Mesodermal cell (in vitro differentiated cells): ENCODE data around the gene AUTS2.

Experiments used
- H3K27ac ChIP-seq: 2 replicates; pipeline ENCODE4 v1.7.0; 2013; ENCODE audit warnings: mild to moderate bottlenecking, low read depth, low read length, moderate library complexity; ENCODE audit not compliant: severe bottlenecking
- H3K36me3 ChIP-seq: 2 replicates; pipeline ENCODE4 v1.7.1; 2013; ENCODE audit warnings: mild to moderate bottlenecking, low read length, moderate library complexity; ENCODE audit not compliant: control insufficient read depth, insufficient read depth
- H3K4me1 ChIP-seq: one replicate; pipeline ENCODE4 v1.7.1; 2013; ENCODE audit warnings: mild to moderate bottlenecking, low read length; ENCODE audit not compliant: insufficient read depth, control insufficient read depth, poor library complexity, severe bottlenecking
- H3K4me3 ChIP-seq: 2 replicates; pipeline ENCODE4 v1.7.0; 2013; ENCODE audit warnings: low read length, control low read depth, mild to moderate bottlenecking; ENCODE audit not compliant: insufficient read depth, poor library complexity, severe bottlenecking; ENCODE audit errors: extremely low read depth
- H3K9me3 ChIP-seq: 2 replicates; pipeline ENCODE4 v1.7.1; 2013; ENCODE audit warnings: mild to moderate bottlenecking, low read length, moderate library complexity; ENCODE audit not compliant: control insufficient read depth
- WGBS, 2 experiments: methylation state at CpG; one replicate each; pipeline ENCODE4 v1.1.5; 2013; ENCODE audit warnings: missing lambda C conversion rate in 2 of 2; ENCODE audit not compliant: insufficient coverage in 2 of 2; 5-methylcytosine and 5-hydroxymethylcytosine counted together

The AUTS2 gene

GRCh38 chr7:70214071-70214470 lies 615.8 kb downstream of the AUTS2 start:
- Histone ChIP-seq H3K27ac (no peak overlapping the region), H3K36me3 (no peaks in the 10 kb centered on the region), H3K4me1 (peaks cover 5% of the 10 kb centered on the region), H3K4me3 (no peak overlapping the region), H3K9me3 (no peaks in the 10 kb centered on the region)

GRCh38 chr7:70215491-70215890 lies 617.2 kb downstream of the AUTS2 start:
- Histone ChIP-seq H3K4me3 (no peak overlapping the region), H3K9me3 (no peaks in the 10 kb centered on the region), H3K27ac (no peak overlapping the region), H3K4me1 (no peaks in the 10 kb centered on the region), H3K36me3 (no peaks in the 10 kb centered on the region)
- 100% methylated on average over 1 of the region's 1 CpG for WGBS, 2 experiments

DNA sequence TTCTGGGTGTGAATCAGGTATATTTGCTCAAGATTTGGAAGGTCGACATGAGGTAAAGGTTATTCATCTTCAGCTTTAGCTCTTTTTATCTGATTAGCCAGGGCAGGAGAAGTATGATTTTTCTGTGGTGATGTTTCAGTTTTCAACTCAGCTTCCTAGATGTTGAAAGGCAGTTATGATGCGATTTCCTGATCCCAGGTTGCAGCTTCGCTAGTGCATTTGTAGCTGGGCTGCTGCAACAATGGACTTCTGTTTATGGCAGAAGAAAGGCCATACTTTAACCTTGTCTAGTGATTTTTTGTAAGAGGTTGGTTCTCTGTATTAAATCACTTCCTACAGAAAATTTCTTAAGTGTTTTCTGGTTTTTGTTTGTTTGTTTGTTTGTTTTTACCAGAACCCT lies 619.3 kb downstream of the AUTS2 start:
- Histone ChIP-seq H3K9me3 (no peaks in the 10 kb centered on the region), H3K36me3 (no peaks in the 10 kb centered on the region), H3K4me1 (no peaks in the 10 kb centered on the region), H3K4me3 (no peak overlapping the region), H3K27ac (peak overlapping the region; percentile 37)
- 86 to 93% methylated on average over 1 to 2 of the region's 3 CpGs for WGBS, 2 experiments

- Histone ChIP-seq H3K9me3 (no peaks in the 10 kb centered on the region), H3K27ac (no peak overlapping the region), H3K4me1 (no peaks in the 10 kb centered on the region), H3K4me3 (no peak overlapping the region), H3K36me3 (no peaks in the 10 kb centered on the region)
- WGBS, 2 experiments = 81 to 94% methylated on average over 2 of the region's 3 CpGs
Observed at GRCh38 chr7:70218006-70218405, 619.7 kb downstream of the AUTS2 start.

GRCh38 chr7:70219061-70219460 lies 620.8 kb downstream of the AUTS2 start:
- WGBS, 2 experiments = no CpG with 5 or more reads among the region's 4 CpGs
- no peaks in the 10 kb centered on the region for H3K9me3 ChIP-seq

DNA sequence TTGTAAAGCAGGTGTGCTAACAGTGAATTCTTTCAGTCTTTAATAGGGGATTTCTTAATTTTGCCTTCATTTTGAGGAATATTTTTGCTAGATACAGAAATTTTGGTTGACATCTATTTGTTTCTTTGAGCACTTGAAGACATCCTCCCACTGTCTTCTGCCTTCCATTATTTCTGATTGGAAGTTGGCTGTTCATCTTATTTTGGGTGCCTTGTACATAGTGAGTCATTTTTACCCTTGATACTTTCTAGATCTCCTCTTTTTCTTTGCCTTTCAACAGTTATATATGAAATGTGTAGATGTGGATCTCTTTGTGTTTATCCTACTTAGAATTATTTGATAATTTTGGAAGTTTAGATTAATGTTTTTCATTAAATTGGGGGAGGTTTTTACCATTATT lies 631.0 kb downstream of the AUTS2 start:
- no peak overlapping the region for H3K4me3 ChIP-seq
- no peak overlapping the region for H3K27ac ChIP-seq
- H3K9me3 ChIP-seq = peaks cover 4% of the 10 kb centered on the region
- H3K36me3 ChIP-seq = no peaks in the 10 kb centered on the region
- no peaks in the 10 kb centered on the region for H3K4me1 ChIP-seq

More at GRCh38 chr7:70219061-70219460, 620.8 kb downstream of the AUTS2 start:
- H3K36me3 ChIP-seq = no peaks in the 10 kb centered on the region
- no peak overlapping the region for H3K4me3 ChIP-seq
- no peak overlapping the region for H3K27ac ChIP-seq
- H3K4me1 ChIP-seq = no peaks in the 10 kb centered on the region

- H3K27ac ChIP-seq = no peak overlapping the region
- H3K9me3 ChIP-seq = peaks cover 4% of the 10 kb centered on the region
- no peak overlapping the region for H3K4me3 ChIP-seq
- WGBS, 2 experiments = 86 to 93% methylated on average over 1 to 2 of the region's 3 CpGs
- H3K36me3 ChIP-seq = no peaks in the 10 kb centered on the region
- no peaks in the 10 kb centered on the region for H3K4me1 ChIP-seq
Observed at GRCh38 chr7:70230761-70231160, 632.5 kb downstream of the AUTS2 start.

GRCh38 chr7:70233776-70234175 lies 635.5 kb downstream of the AUTS2 start:
- Histone ChIP-seq H3K36me3 (no peaks in the 10 kb centered on the region), H3K4me3 (no peak overlapping the region), H3K4me1 (no peaks in the 10 kb centered on the region), H3K27ac (no peak overlapping the region), H3K9me3 (peaks cover 4% of the 10 kb centered on the region)
- WGBS, 2 experiments = 91 to 100% methylated on average over 3 to 4 of the region's 5 CpGs

GRCh38 chr7:70237256-70237655 lies 639.0 kb downstream of the AUTS2 start:
- Histone ChIP-seq H3K36me3 (no peaks in the 10 kb centered on the region), H3K4me1 (no peaks in the 10 kb centered on the region), H3K27ac (no peak overlapping the region), H3K4me3 (no peak overlapping the region), H3K9me3 (no peaks in the 10 kb centered on the region)
- WGBS, 2 experiments = 100% methylated on average over 1 of the region's 1 CpG; no CpG with 5 or more reads in 1 of the 2 experiments

- no peak overlapping the region for H3K4me3 ChIP-seq
- H3K9me3 ChIP-seq = no peaks in the 10 kb centered on the region
- no peak overlapping the region for H3K27ac ChIP-seq
- 86% methylated on average over 8 to 9 of the region's 9 CpGs for WGBS, 2 experiments
- no peaks in the 10 kb centered on the region for H3K4me1 ChIP-seq
- no peaks in the 10 kb centered on the region for H3K36me3 ChIP-seq
Observed at GRCh38 chr7:70237831-70238575, 639.7 kb downstream of the AUTS2 start.

GRCh38 chr7:70239918-70240317 lies 641.6 kb downstream of the AUTS2 start:
- WGBS, 2 experiments = 82 to 87% methylated on average over 1 to 3 of the region's 3 CpGs
- Histone ChIP-seq H3K27ac (no peak overlapping the region), H3K4me1 (no peaks in the 10 kb centered on the region), H3K36me3 (no peaks in the 10 kb centered on the region), H3K4me3 (no peak overlapping the region), H3K9me3 (no peaks in the 10 kb centered on the region)
